ENCODE measurements around the gene SBNO2. TPM values are rescaled to one million over a fixed set of nuclear protein-coding genes. Genes with fewer than 3 reads are reported as not detected.
A peak's percentile ranks its signal among the peaks of the same experiment; 100 is the strongest.

Gene SBNO2
- total RNA-seq, 1 experiment from 2014 or later = 46.3 TPM

- Histone ChIP-seq H2AK5ac (ENCODE audit: insufficient read length, low read length) (no peak overlapping the region), H3K79me1 (ENCODE audit: insufficient read depth, low read depth, low read length, poor library complexity, severe bottlenecking) (no peaks in the 10 kb centered on the region), H3K4me2 (ENCODE audit: insufficient read depth, insufficient read length, low read length) (peak overlapping the region; percentile 7), H3K56ac (ENCODE audit: insufficient read length, low read depth, low read length) (no peak overlapping the region), H3K23me2 (ENCODE audit: insufficient read length, low read depth, low read length, poor library complexity, severe bottlenecking) (no peaks in the 10 kb centered on the region), H3K9ac (ENCODE audit: extremely low read depth, insufficient read length, low read length) (no peak overlapping the region), H4K20me1 (ENCODE audit: control insufficient read depth, insufficient read depth, insufficient read length) (no peaks in the 10 kb centered on the region), H3K14ac (ENCODE audit: insufficient read depth, low read length) (no peak overlapping the region), H3K4ac (ENCODE audit: low read depth, low read length) (no peak overlapping the region), H3K27ac (ENCODE audit: insufficient read length, low read depth, low read length) (no peak overlapping the region), H3K79me2 (ENCODE audit: insufficient read depth, low read length) (no peaks in the 10 kb centered on the region), H2BK12ac (ENCODE audit: insufficient read length, low read depth, low read length) (no peak overlapping the region), H2BK120ac (ENCODE audit: low read depth, low read length, poor library complexity, severe bottlenecking) (no peak overlapping the region), H2BK5ac (ENCODE audit: insufficient read length, low read length) (no peak overlapping the region), H3K23ac (ENCODE audit: insufficient read length, low read depth, low read length) (no peak overlapping the region), H3K27me3 (ENCODE audit: insufficient read depth, low read length) (no peaks in the 10 kb centered on the region), H2BK20ac (ENCODE audit: low read depth, low read length, poor library complexity, severe bottlenecking) (no peak overlapping the region), H3K4me1 (ENCODE audit: insufficient read depth, low read length) (no peaks in the 10 kb centered on the region), H3K9me3 (ENCODE audit: control insufficient read depth, low read depth, low read length) (no peaks in the 10 kb centered on the region), H2BK15ac (ENCODE audit: low read depth, low read length) (no peak overlapping the region), H3T11ph (ENCODE audit: low read length) (no peak overlapping the region), H2AFZ (ENCODE audit: low read length) (no peak overlapping the region), H4K91ac (ENCODE audit: insufficient read length, low read depth, low read length) (no peak overlapping the region), H4K5ac (ENCODE audit: insufficient read length, low read depth, low read length) (no peak overlapping the region), H4K8ac (replicated peaks; ENCODE audit: insufficient read length, low read depth, low read length) (no peak overlapping the region), H3K18ac (ENCODE audit: insufficient read length, low read depth, low read length) (no peak overlapping the region)
- Mint-ChIP-seq H3K27ac (peak overlapping the region; percentile 79 to 84 (median 81); a peak in 4 of 7 replicates), H3K27me3 (ENCODE audit: low read depth) (peaks cover 1% of the 10 kb centered on the region), H3K9me3 (no peaks in the 10 kb centered on the region), H3K4me3 (peak overlapping the region in 1 of 2 experiments; percentile 52; a peak in 3 of 5 replicates), H3K36me3 (ENCODE audit: insufficient read depth in 1 of 3, low read depth in 3 of 3) (peaks cover 10 to 45% (median 42%) of the 10 kb centered on the region in 3 experiments; a peak in 6 of 7 replicates), H3K4me1 (peaks cover 3 to 9% of the 10 kb centered on the region in 2 experiments; a peak in 2 of 4 replicates)
- no CpG with 5 or more reads among the region's 58 CpGs for WGBS (ENCODE audit: extremely low coverage, insufficient read length, low lambda C conversion rate)
- DNase-seq = no peak
- peak; percentile 46; the same call in 2 of the 3 replicates for TF ChIP-seq CTCF (conservative IDR thresholded peaks at IDR 0.05)
Measured at GRCh38 chr19:1081301-1082164, 92.5 kb downstream of the SBNO2 start.
